NCI-H2029 treated with DMSO at 0.1 percent for 48 hours (cell line): ENCODE measurements around the gene TBCK.
"Not testable (repeated sequence)": the region's sequence is repeated elsewhere in the genome, so short reads cannot be mapped to it uniquely, and the experiment has no call there.

Experiments used
- DNase-seq: peaks from one replicate; lab custom pipeline; 2025; lab: John Stamatoyannopoulos, UW

The TBCK gene

DNA sequence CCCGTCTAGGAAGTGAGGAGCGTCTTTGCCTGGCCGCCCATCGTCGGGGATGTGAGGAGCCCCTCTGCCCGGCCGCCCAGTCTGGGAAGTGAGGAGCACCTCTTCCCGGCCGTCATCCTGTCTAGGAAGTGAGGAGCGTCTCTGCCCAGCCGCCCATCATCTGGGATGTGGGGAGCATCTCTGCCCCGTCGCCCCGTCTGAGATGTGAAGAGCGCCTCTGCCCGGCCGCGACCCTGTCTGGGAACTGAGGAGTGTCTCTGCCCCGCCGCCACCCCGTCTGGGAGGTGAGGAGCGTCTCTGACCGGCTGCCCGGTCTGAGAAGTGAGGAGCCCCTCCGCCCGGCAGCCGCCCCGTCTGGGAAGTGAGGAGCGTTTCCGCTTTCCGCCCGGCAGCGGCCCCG lies 5.2 kb upstream of the TBCK start:
- DNase-seq, result not testable (repeated sequence)

DNA sequence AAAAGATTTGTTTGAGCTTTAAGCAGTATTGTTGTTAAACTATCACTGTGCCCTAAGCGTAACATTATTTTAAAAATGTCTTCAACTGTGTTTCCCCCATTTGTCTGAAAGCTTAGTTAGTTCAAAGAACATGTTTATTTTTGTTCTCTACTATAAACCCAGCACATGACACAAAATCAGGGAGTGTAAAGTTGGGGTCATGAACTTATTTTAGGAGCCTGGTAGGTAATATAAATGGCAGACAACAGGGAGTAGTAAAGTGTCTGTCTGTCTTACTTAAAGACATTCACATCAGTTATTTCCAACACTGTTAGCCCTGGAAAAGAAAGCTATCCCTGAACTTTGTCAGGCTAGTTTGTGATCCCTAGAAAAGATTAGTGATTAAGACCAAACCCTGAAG lies 4.2 kb upstream of the TBCK start:
- no peak for DNase-seq

DNA sequence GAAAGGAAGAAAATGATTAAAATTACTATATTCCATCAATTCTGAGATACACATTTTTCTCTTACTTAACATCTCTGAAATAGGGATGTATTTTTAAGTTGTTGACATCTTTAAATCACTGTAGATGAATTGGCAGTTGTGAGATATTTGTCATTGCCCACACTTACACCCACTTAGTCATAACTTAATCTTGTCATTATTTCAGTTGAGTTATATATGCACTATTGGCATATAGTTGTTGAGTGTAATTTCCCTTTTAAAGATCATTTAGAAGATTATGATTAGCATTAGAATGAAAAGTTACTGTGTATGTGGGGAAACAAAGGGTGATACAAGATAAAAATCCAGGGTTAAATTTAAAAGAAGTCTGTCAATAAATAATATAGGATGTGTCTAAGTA lies 2.5 kb upstream of the TBCK start:
- no peak for DNase-seq

DNA sequence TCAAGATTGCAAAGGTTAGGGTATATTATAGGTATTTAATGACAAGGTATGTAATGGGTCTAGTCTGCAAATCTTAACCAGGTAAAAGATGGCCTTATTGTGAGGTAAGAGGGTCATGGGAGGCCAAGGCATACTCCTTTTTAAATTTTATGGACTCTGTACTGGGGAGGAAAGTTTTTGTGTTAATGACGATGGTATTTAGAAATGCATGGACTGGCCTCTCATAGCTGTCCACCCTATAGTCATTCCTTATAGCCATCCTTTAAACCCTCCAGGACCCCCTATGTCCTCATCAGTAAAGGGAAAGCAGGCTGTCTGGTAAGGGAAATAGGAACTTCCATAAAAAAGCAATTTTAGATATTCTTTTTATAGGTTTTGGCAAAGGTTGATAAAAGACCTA lies 1.8 kb upstream of the TBCK start:
- DNase-seq, result no peak

DNA sequence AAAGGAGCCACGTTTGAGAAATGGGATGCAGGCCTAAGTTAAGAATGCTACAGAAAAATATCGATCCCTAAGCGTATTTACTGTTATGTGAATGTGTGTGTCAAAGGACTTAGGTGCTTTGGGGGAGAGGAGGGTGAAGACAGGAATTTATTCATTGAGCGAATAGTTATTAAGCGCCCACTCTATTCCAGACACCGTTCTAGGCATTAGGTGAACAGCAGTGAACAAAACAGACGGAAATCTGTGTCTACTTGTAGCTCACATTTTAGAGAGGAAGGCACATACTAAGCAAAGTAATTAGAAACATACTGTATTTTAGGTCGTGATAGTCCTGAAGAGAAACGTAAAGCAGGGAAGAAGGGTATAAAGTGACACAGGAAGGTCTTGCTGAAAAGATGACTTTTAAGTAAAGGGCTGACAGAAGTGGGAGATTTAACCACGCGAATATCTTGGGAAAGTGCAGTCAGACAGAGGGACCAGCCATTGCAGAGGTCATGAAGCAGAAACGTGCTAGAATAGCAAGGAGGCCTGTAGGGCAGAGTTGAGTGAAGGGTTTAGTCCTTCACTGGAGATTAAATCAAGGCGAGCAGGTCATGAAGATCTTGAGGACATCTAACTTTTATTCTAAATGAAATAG lies 882 bp upstream of the TBCK start:
- DNase-seq, result no peak

DNA sequence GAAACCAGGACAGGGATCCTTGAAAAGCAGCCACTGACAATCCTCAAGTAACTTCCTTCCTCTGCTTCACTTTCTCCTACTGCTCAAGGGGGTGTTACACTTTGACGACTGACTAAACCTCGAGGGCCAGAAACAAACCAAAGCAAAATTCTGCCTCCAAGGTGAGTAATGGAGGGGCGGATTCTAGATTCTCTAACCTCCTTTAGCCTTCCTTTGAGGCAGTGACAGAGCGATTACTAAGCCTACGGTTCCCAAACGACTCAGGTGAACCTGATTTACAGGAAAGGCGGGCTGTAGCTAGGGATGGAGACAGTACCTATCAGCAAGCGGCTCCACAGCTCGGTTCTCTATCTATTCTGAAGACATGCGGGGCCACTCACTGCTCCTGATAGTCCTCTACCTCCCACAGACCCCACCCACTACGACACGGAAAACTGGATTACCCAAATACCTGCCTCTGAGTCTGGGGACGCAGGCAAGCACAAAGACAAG lies 487 bp downstream of the TBCK start:
- DNase-seq, result peak; percentile 41

DNA sequence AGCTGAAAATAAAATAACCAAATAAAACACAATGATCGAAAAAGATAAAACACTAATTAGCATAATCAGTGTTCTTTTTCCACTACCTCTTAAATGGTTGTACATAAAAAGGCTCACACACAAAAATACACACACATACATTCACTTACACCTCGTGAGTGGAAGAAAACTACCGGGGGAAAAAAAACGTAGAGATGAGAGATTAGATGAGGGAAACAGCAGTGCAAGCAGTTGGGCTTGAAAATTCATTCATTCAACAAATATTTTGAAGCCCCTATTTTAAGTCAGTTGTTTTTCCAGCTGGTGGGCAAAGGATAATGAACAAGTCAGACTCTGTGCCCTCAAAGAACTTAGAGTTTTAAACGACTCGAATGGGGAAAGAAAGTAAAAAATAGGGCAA lies 1.0 kb downstream of the TBCK start:
- no peak for DNase-seq

DNA sequence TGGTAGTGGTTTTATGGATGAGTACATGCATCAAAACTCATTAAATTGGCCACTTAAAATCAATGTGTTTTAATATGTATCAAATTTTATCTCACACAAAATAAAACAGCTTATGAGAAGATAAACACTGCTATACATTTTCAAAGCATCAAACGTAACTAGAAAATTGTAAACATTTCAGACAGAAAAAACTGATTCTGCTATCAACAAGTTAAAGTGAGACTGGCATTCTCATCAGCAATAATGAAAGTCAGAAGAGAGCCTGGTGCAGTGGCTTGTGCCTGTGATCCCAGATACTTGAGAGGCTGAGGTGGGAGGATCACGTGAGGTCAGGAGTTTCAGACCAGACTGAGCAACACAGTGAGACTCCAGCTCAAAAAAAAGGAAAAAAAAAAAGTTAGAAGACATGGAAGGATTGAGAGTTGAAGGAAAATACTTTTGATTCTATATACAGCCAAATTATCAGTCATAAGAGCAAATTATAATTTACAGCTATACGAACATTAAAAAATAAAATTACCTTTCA lies 2.9 kb downstream of the TBCK start:
- DNase-seq, result no peak

DNA sequence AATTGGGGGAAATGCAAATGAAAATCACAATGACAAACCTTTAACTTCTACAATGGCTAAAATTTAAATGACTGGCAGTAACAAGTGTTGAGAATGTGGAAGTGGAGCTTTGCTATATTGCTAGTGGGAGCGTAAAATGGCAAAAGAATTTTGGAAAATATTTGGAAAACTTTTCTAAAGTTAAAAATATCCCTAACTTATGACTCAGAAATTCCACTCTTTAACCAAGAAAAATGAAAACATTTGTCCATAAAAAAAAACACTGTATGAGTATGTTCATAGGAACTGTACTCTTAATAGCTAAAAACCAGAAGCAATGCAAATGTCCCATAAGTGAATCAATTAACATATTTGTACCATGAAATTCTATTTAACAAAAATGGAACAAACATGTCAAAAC lies 3.6 kb downstream of the TBCK start:
- DNase-seq, result no peak

DNA sequence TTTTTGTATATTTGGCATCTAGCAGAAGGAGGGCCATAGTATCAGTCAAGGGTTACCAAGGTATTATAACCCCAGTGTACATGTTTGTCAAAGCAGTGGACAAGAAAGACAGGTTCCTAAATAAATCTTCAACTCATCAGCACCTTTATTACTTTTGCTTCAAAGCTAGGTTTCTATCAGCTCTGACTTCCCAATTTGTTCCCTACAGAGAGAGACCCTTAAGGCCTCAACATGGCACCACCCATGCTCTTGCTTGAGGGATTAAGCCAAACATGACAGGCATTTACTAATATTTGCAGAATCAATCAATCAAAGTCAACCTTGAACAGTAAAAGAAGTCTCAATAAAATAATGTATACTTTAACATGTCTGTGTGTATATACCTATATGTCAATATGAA lies 9.4 kb downstream of the TBCK start:
- DNase-seq, result no peak

DNA sequence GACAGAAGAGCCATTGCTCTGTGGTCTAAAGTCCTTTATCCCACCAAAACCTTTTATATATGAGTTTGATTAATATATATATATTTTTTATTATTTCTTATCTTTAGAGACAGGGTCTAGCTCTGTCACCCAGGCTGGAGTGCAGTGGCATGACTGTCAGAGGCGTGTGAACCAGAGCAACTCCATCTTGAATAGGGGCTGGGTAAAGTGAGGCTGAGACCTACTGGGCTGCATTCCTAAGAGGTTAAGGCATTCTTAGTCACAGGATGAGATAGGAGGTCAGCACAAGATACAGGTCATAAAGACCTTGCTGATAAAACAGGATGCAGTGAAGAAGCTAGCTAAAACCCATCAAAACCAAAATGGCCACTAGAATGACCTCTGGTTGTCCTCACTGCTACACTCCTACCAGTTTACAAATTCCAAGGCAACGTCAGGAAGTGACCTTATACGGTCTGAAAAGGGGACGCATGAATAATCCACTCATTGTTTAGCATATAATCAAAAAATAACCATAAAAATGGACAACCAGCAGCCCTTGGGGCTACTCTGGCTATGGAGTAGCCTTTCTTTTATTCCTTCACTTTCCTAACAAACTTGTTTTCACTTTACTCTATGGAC lies 10.5 kb downstream of the TBCK start:
- no peak for DNase-seq

DNA sequence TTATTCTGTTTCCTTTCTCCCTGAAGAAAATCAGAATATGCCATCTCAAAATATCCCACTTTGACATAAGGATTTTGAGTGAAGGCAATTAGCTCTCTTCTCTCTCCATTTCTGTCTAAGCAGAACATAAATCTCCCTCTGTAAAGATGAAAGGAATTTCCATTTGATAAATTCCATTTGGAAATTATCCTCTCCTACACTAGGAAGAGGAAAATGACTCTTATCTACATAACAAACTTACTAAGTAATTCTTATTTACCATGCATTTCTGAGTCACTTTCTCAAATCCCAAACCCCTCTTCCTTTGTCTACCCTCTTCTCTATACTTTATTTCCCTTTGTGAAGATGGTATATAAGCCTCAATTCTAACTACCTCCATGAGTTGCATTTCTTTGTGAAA lies 11.4 kb downstream of the TBCK start:
- no peak for DNase-seq

DNA sequence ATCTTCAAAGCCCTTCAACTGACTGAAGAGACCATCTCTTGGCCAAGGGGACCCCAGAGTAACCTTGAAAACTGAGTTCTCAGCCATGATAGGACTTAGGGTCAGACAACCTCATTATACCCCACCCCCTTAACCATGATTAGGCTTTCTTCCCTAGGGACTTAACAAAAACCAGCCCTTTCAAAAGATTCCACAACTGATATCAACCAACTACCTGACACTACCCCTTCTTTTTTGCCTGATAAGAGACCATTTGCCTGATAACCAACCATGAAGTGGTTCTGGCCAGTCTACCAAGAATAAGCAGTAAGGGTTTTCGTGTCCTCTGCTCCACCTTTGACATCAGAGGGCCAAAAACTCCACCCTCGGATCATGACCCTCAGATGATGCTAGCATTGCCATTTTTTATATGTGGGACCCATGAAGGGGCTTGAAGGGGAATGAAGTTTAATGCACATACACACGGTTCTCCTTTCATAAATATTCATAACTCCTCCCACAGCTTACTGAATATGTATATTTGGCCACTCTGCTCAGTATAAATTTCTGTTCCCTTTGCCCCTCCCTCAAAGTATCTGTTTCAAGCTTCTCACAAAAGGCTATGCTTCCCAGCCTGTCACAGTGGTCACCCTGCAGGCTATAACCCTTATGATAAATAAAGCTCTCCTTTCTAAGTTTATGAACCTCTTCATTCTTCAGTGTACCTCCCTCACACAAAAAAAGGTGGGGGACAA lies 12.3 kb downstream of the TBCK start:
- DNase-seq, result no peak

DNA sequence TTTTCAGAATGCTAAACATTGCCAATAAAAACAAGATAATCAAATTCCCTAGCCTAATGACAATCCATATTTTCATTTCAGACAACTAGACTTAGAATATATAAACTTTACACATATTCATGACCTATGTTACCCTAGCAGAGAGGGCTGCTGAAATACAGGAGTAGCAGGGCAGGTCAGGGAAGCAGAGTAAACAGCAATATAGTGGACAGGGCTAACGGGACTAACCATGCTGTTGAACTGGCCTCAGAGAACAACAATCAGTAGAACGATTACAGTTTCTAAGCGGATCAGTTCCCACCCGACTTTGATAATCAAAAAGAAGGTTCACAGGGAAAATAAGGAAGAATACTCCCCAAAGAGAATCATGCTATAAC lies 14.0 kb downstream of the TBCK start:
- no peak for DNase-seq

DNA sequence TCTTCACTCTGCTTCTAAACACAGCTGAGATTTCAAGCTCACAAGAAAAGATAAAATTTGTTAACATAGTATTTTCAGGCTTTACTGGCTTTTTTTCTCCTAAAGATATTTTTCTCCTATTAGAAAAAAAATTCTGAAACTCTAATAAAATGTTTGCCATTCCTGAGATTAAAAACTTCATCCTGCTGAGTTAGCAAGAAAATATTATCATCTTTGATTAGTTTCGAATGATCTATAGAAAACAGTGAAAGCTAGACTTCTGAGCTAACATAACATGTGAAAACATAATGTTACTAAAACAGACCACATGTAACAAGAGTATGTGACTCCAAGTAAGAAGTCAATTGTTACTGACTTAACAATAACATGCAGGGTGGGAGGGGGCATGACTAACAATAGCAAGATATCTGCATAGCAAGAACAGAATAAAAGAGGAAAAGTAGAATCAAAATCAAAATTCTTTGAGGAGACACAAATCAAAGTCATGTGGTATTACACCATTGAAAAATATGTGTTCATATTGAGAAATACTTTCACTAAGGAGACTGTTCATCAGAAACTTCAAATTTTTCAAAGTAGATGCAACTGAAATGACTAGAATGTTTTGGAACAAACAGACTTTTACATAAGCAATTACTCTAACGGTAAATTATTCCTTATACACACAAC lies 14.5 kb downstream of the TBCK start:
- no peak for DNase-seq

DNA sequence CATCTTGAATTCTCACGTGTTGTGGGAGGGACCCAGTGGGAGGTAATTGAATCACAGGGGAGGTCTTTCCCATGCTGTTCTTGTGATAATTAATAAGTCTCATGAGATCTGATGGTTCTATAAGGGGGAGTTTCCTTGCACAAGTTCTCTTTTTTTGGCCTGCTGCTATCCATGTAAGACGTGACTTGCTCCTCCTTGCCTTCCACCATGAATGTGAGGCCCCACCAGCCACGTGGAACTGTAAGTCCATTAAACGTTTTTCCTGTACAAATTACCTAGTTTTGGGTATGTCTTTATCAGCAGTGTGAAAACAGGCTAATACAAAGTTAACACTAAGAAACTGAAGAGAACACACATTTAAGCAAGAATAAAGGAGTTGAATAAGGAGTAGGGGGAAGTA lies 16.0 kb downstream of the TBCK start:
- DNase-seq, result no peak

DNA sequence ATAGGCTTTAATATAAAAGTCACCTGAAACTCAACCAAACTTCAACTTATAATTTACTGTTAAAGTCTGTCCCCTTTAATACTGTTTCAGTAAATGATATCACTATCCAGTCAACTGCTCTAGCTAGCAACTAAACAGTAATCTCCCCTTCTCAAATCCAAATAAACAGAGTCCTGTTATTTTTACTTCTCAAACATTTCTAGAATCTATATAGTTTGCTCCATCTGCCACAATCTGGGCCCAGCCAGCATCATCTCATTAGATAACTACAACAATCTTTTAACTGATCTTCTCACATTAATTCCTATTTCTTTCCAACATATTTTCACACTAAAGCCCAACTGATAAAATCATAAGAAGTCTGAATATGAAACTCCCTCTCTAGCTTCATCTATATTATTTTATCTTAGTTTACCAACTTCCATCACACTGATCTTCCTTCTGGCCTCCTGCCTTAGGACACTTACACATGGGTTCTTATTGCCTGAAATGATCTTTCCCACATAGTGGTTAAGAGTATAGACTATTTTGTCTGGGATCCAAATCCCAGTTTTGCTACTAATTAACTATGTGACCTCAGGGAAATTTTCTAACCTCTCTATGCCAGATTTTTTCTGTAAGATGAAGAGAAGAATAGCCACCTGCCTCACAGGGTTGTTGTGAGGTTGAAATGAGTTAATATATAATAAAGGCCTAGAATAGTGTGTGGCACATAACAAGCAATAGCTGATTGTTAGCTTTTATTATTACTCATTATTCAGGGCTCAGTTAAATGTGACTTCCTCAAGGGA lies 18.6 kb downstream of the TBCK start:
- DNase-seq, result no peak

DNA sequence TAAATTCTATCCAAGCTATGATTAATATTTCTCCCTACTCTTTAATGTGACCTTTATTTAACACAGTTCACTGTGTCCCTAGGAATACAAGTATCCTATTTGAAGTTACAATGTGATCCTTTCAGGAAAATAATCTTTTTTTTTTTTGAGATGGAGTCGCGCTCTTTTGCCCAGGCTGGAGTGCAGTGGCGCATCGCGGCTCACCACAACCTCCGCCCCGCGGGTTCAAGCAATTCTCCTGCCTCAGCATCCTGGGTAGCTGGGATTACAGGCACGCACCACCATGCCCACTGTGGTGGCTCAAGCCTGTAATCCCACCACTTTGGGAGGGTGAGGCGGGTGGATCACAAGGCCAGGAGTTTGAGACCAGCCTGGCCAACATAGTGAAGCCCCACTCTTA lies 21.9 kb downstream of the TBCK start:
- no peak for DNase-seq

DNA sequence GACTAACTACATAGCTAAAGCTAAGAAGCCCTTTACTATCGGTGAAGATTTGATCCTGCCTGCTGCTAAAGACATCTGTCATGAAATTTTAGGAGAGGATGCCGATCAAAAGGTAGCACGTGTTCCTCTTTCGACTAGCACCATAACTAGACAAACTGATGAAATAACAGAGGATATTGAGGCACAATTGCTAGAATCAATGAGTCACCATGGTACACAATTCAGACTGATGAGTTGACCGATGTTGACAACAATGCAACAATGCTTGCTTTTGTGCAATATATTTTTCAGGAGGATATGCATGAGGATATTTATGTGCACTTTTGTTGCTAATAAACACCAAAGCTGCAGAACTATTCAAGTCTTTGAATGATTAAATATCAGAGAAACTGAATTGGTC lies 24.3 kb downstream of the TBCK start:
- no peak for DNase-seq

DNA sequence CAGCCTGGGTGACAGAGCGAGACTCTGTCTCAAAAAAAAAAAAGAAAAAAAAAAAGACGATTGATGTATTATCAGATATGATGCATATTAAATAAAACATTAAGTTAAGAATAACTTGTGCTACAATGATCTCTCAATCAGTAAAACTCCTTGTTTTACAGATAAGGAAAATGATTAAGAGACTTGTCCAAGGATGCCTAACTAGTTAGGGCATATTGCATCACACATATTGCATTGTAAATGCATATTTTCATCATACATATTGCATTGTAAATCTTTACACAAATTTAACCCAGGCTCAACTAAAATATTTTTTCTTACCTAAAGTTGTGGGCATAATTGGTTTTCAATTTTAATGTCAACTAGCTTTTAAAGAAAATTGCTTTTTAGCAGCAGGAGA lies 26.3 kb downstream of the TBCK start:
- DNase-seq, result no peak

DNA sequence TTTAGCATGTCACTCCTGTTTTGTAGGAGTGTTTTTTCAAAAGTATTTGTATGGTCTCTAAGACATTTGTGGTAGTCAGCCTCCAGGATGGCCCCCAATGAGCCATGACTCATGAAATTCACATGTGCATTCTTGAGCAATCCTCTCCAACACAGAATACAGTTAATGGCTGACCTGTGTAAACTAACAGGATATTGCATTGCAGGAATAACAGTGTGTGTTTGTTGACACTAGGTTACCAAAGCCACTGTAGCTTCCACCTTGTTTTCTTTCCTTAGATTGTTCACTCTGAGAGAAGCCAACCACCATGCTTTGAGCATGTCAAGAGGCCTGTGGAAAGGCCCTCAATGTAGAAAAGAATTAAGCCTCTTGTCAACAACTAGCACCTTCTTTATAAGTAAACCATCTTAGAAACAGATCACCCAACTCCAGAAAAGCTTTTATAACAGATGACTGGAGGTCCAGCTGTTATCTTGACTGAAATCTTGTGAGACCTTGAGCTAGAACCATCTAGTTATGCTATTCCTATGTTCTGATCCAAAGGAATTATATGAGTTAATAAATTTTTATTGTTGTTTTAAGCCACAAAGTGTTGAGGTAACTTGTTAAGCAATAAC lies 28.5 kb downstream of the TBCK start:
- peak; percentile 21 for DNase-seq
